PC-3 (cell line): Measurements from ENCODE around the gene ADAM22.

Experiments used
- EZH2 ChIP-seq: fragments of 300-600 bp; sonication (generic); IDR thresholded peaks from one replicate; pipeline ENCODE4 v1.6.1; 2017; ENCODE audit warnings: antibody characterized with exemption, mild to moderate bottlenecking, low read length; ENCODE audit not compliant: unreplicated experiment
- EZH2phosphoT487 ChIP-seq: fragments of 300-600 bp; sonication (generic); IDR thresholded peaks from 2 replicates; pipeline ENCODE4 v1.6.1; 2018; ENCODE audit warnings: mild to moderate bottlenecking, antibody characterized with exemption, low read length, borderline replicate concordance
- TF ChIP-seq, protein P1 (sequence below): fragments of 300-600 bp; sonication (generic); conservative IDR thresholded peaks from 2 replicates; pipeline ENCODE4 v1.5.1; 2017; ENCODE audit warnings: antibody characterized with exemption, low read depth, mild to moderate bottlenecking, low read length

DNA sequence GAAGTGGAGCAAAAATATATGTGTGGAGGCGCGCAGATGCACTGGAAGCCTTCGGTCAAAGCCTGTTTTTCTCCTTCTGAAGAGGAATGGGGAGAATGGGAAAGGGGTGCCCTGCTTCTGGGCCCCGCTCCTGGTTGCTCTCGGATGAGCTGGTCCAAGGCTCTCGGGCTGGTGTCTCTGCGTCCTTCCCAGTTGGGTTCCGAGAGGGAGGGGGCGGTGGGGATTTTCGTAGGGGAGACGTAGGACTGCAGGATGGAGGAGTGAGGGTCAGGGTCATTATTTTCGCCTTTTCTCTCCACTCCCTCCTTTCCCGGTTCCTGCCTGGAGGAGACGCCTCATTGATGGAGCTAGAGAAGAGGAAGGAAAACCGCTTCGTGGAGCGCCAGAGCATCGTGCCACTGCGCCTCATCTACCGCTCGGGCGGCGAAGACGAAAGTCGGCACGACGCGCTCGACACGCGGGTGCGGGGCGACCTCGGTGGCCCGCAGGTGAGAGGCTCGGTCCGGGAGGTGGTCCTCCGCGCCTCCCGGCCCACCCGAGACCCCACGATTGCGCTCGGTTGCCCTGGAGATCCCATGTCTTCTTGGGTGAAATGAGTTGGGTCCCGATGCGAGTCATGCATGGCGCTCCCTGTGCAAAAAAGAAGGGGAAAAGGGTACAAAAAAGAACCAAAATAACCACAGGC lies 790 bp downstream of the ADAM22 start:
- TF ChIP-seq, protein P1, sequence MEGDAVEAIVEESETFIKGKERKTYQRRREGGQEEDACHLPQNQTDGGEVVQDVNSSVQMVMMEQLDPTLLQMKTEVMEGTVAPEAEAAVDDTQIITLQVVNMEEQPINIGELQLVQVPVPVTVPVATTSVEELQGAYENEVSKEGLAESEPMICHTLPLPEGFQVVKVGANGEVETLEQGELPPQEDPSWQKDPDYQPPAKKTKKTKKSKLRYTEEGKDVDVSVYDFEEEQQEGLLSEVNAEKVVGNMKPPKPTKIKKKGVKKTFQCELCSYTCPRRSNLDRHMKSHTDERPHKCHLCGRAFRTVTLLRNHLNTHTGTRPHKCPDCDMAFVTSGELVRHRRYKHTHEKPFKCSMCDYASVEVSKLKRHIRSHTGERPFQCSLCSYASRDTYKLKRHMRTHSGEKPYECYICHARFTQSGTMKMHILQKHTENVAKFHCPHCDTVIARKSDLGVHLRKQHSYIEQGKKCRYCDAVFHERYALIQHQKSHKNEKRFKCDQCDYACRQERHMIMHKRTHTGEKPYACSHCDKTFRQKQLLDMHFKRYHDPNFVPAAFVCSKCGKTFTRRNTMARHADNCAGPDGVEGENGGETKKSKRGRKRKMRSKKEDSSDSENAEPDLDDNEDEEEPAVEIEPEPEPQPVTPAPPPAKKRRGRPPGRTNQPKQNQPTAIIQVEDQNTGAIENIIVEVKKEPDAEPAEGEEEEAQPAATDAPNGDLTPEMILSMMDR, result no peak
- TF ChIP-seq EZH2, result no peak
- TF ChIP-seq EZH2phosphoT487, result no peak
